Measurements from ENCODE around the gene RBFOX2.

- TF ChIP-seq EZH2 (IDR thresholded peaks at IDR 0.05) (no peak), FOXP2 (optimal IDR thresholded peaks at IDR 0.05; ENCODE audit: control extremely low read depth, extremely low read length, insufficient read depth) (no peak)
These were observed 293.1 kb downstream of the RBFOX2 start for GRCh38 chr22:35735542-35735941.

Measured in SK-N-MC (cell line).